ENCODE results near the gene MED15. TPM values are rescaled to one million over a fixed set of nuclear protein-coding genes. Genes with fewer than 3 reads are reported as not detected.
A peak's percentile ranks its signal among the peaks of the same experiment; 100 is the strongest.

The MED15 gene
- polyA plus RNA-seq, 3 donors from 2014 or later: 12.1 to 91.3 (median 23.0) TPM

DNA sequence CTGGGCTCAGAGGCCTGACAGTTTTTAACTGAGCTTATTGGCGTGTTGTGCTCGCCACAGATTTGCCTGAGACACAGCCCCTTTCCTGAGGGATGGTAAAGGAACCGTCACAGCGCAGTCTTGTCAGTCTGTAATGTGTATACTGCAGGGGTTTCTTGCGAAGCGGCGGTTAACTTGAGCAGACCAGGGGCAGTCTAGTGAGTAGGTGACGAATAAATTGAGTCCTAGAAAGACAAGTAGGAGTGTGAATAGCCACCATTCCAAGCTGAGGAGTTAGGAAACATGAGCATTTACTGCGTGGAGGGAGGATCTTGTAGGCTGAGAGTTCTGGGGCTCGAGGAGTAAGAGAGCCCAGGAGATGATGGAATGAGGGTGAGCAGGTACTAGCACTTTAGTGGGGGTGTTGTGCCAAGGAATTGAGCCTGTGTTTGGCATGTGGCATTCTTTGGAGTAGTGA, 1.4 kb downstream of the MED15 start:
- Mint-ChIP-seq H3K27ac (peak overlapping the region; percentile 92 to 100 (median 96)), H3K36me3 (peaks cover 0 to 3% (median 0%) of the 10 kb centered on the region in 3 donors), H3K4me1 (peaks cover 61 to 64% of the 10 kb centered on the region in 2 donors), H3K9me3 (no peaks in the 10 kb centered on the region), H3K4me3 (peak overlapping the region; percentile 91 to 99 (median 94)), H3K27me3 (ENCODE audit: low read depth in 3 of 3) (peaks cover 0 to 10% (median 4%) of the 10 kb centered on the region in 3 donors)
- no peak for DNase-seq

DNA sequence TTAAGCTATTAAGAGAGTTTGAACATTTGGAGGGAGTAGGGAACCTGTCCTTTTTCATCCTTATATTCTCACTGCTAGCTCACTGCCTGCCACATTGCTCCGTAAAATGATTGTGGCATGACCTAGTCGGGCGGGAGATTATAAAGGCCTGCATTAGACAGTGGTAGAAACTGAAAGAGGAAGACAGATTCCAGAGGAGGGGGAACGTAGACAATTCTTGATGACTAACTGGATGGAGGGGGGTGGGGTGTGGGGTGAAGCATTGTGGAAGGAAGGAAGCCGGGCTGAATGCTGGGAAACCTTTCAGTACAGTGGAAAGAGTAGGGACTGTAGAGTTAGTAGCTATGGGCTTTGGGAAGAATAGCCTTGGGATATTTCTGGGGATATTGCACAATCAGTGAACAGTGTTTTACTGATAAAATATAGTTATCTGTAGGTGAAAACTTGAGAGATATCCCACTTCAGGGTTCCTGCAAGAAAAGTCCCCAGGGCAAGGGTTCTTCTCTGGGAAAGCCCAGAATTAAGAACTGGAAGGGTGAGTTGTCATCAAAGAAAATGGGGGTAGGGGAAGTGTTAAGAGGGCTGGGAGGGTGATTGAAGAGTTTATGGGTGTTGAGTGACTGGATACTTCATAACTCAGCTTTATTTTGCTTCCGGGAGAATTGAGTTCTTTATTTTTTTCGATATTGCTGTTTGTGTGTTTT, 2.1 kb downstream of the MED15 start:
- H3K27me3 Mint-ChIP-seq (ENCODE audit: low read depth in 3 of 3): peaks cover 0 to 10% (median 4%) of the 10 kb centered on the region in 3 donors
- peak; percentile 53 to 63 (median 61) for DNase-seq
- peaks cover 0 to 8% (median 0%) of the 10 kb centered on the region in 3 donors for H3K36me3 Mint-ChIP-seq
- peak overlapping the region; percentile 92 to 100 (median 96) for H3K27ac Mint-ChIP-seq
- peak overlapping the region; percentile 91 to 99 (median 94) for H3K4me3 Mint-ChIP-seq
- no peaks in the 10 kb centered on the region for H3K9me3 Mint-ChIP-seq
- peaks cover 67 to 71% of the 10 kb centered on the region in 2 donors for H3K4me1 Mint-ChIP-seq

DNA sequence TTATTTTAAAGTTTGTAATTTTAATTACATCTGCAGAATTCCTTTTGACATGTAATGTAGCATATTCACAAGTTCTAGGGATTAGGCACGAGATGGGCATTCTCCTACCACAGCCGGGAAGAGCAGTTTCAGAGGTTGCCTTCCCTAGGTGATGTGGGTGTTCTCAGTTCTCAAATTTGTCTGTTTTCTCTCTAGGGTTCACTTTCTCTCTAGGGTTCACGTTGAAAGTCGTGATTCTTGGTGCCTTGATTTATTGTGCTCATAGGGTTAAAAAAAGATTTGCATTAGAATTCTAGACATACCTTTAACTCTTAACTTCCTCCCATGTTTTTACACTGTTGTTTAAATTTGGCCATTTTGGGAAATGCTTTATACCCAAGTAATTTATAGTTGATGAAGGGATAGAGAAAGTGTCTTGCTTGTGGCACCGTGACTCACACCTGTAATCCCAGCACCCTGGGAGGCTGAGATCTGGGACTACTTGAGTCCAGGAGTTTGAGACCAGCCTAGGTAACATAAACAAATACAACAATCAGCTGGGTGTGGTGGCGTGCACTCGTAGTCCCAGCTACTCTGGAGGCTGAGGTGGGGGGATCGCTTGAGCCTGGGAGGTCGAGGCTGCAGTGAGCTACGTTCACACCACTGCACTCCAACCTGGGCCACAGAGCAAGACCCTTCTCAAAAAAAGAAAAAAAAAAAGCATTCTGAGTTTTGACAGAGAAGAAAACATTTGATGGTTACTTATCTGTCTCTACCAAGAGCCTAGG, 3.6 kb downstream of the MED15 start:
- Mint-ChIP-seq H3K36me3 (peaks cover 0 to 8% (median 0%) of the 10 kb centered on the region in 3 donors), H3K4me1 (peaks cover 75 to 81% of the 10 kb centered on the region in 2 donors), H3K27me3 (ENCODE audit: low read depth in 3 of 3) (peaks cover 0 to 10% (median 2%) of the 10 kb centered on the region in 3 donors), H3K9me3 (no peaks in the 10 kb centered on the region), H3K27ac (peak overlapping the region; percentile 71 to 100 (median 89)), H3K4me3 (peak overlapping the region; percentile 12 to 61 (median 38))
- DNase-seq: no peak

DNA sequence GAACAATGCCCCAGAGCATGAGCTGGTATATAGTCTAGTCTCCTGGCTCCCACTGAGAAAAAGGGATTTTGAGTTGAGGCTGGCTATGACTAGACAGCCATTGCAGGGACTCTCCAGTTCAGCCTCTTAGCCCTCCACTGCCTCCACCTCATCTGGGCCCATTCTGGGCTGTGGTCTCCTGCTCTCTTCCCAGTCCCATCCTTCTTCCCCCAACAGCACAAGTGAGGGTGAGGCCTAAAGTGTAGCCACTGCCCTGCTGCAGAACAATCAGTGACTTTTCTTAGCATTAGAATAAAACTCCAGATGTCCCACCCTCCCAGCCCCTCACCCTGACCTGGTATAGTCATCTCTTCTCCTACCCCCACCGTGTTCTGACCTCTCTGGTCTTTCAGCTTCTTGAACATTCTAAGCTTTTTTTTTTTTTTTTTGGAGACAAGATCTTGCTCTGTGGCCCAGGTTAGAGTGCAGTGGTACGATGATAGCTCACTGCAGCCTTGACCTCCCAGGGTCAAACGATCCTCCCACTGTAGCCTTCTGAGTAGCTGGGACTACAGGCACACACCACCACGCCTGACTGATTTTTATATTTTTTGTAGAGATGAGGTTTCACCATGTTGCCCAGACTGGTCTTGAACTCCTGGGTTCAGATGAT, 4.3 kb downstream of the MED15 start:
- no peak for DNase-seq
- H3K27ac Mint-ChIP-seq: peak overlapping the region; percentile 70 to 100 (median 80)
- H3K4me1 Mint-ChIP-seq: peaks cover 78 to 88% of the 10 kb centered on the region in 2 donors
- H3K9me3 Mint-ChIP-seq: no peaks in the 10 kb centered on the region
- H3K4me3 Mint-ChIP-seq: peak overlapping the region; percentile 17 to 63 (median 44)
- H3K27me3 Mint-ChIP-seq (ENCODE audit: low read depth in 3 of 3): peaks cover 0 to 10% (median 2%) of the 10 kb centered on the region in 3 donors
- peaks cover 0 to 8% (median 0%) of the 10 kb centered on the region in 3 donors for H3K36me3 Mint-ChIP-seq

DNA sequence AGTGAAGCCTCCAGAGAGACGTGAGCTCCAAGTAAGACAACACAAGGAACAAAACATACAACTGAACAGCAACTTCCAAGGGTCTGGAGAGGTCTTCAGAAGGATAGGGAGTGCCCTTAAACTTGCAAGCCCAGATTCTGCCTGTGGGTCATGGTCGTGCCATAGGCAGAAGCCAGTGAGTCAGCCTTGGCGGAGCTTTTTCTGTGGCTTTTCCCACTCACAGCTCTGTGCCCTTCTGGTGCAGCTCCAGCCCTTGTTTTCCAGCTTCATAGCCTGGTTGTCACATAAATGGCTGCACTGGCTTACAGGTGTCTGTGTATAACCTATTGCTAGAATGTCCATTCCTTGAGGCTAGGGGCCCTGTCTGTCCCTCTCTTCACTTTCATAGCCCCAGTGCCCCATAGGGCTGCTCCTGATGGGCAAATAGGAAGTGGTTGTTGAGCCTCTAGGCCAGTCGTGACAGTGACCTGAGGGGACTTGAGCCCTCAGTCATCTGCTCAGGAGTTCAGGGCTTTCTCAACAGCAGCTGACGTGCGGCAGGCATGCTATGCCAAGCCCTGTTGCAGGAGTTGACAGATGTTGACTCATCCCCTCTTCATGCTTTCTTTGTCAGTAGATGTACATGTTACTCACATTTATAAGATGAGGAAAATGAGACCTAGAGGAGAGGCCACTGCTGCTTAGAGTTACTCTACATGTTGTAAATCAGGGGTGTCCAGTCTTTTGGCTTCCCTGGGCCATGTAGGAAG, 7.4 kb downstream of the MED15 start:
- H3K4me3 Mint-ChIP-seq: no peak overlapping the region
- no peaks in the 10 kb centered on the region for H3K9me3 Mint-ChIP-seq
- peaks cover 0 to 2% (median 0%) of the 10 kb centered on the region in 3 donors for H3K27me3 Mint-ChIP-seq (ENCODE audit: low read depth in 3 of 3)
- peaks cover 0 to 5% (median 3%) of the 10 kb centered on the region in 3 donors for H3K36me3 Mint-ChIP-seq
- H3K4me1 Mint-ChIP-seq: peaks cover 79 to 88% of the 10 kb centered on the region in 2 donors
- no peak for DNase-seq
- H3K27ac Mint-ChIP-seq: peak overlapping the region; percentile 29 to 84 (median 52)

DNA sequence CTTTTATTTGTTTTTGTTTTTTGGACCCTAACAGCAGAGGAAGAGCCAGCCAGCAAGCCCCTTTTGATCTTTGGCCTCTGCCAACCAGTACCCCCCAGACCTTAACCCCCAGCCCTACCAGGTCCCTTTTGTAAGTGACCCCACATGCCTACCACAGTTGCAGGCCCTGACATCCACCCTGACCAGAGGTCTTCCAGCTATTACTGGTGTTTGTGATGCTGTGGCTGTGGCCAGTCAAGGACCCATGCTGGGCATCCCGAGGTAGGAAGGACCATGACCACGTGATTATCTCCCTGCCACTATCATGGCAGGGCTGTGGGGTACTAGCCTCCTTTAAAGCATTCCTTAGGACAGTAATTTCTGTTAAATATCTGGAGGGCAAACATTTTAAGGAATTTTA, 9.0 kb downstream of the MED15 start:
- peaks cover 0 to 2% (median 0%) of the 10 kb centered on the region in 3 donors for H3K27me3 Mint-ChIP-seq (ENCODE audit: low read depth in 3 of 3)

DNA sequence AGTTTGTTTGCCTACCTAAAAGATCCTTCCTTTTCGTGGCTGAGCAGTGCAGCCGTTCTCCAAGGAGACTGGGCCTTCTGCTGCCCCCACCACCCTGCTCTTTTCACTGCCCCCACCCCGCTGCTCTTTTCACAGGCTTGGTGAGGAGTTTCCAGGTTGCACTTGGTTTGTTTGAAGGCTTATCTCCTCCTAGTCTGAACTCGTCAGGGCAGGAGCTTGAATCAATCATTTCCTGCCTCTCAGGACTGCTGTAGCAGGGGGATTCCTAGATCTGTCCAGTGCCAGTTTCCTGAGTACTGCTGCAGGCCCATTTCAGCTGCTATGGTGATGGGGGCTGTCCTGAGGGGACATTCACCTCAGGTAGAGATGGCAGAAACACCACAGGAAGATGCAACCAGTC, 10.0 kb downstream of the MED15 start:
- H3K27me3 Mint-ChIP-seq (ENCODE audit: low read depth in 3 of 3): no peaks in the 10 kb centered on the region
- H3K27ac Mint-ChIP-seq: peak overlapping the region; percentile 48 to 89 (median 84)
- DNase-seq: no peak
- peak overlapping the region in 1 of 5 donors; percentile 14 for H3K4me3 Mint-ChIP-seq
- H3K9me3 Mint-ChIP-seq: no peaks in the 10 kb centered on the region
- peaks cover 72 to 80% of the 10 kb centered on the region in 2 donors for H3K4me1 Mint-ChIP-seq
- peaks cover 0 to 11% (median 10%) of the 10 kb centered on the region in 3 donors for H3K36me3 Mint-ChIP-seq

More for the DNA sequence above, 9.0 kb downstream of the MED15 start:
- no peak overlapping the region for H3K4me3 Mint-ChIP-seq
- no peak for DNase-seq
- peaks cover 0 to 11% (median 10%) of the 10 kb centered on the region in 3 donors for H3K36me3 Mint-ChIP-seq
- peak overlapping the region in 3 of 6 donors; percentile 48 to 89 (median 57) for H3K27ac Mint-ChIP-seq
- no peaks in the 10 kb centered on the region for H3K9me3 Mint-ChIP-seq
- peaks cover 74 to 83% of the 10 kb centered on the region in 2 donors for H3K4me1 Mint-ChIP-seq

DNA sequence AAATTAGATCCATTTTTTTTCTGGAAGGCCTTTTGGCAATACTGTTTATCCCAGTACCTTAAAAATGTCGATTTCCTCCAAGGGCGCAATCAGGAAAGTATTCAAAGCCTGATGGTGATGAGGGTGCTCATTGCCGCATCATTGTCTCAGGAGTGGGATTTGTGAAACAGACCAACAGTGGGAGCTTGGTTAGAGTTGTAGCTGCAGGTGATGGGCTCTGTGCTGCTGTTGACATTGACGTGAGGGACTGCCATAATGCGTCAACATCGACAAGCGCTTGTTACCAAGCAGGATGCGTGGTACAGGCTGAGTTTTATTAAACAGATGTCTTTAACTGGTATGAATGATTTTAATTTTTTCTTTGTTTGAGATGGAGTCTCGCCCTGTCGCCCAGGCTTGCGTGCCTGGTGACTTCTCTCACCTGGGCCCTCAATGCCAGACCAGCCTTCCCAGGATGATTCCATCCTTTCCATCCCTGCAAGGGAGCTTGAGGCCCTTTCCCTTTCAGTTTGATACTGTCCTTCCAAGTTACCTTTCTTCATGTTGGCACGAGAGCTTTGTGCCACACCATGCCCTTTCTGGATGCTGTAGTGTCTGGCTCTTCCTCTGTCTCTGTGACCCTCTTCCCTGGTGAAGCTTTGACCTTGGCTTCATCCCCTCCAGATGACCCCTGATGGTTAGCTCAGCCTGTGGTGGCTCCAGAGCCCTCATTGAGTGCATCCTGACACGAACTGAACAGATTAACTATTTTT, 10.6 kb downstream of the MED15 start:
- H3K4me1 Mint-ChIP-seq: peaks cover 78 to 84% of the 10 kb centered on the region in 2 donors

DNA sequence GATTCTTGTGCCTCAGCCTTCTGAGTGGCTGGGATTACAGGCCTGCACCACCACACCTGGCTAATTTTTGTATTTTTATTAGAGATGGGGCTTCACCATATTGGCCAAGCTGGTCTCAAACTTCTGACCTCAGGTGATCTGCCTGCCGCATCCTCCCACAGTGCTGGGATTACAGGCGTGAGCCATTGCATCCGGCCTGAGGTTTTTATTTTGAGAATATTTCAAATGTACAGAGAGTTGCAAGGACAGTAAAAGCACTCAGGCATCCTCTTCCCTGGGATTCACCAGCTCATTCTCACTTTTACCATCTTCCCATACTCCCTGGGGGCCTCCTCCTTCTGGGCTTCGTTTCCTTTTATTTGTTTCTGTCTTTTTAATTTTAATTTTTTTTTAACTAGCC, 12.1 kb downstream of the MED15 start:
- peak overlapping the region in 5 of 6 donors; percentile 11 to 88 (median 35) for H3K27ac Mint-ChIP-seq
- peaks cover 0 to 1% (median 0%) of the 10 kb centered on the region in 3 donors for H3K27me3 Mint-ChIP-seq (ENCODE audit: low read depth in 3 of 3)
- H3K9me3 Mint-ChIP-seq: no peaks in the 10 kb centered on the region
- peaks cover 79 to 86% of the 10 kb centered on the region in 2 donors for H3K4me1 Mint-ChIP-seq
- peaks cover 0 to 10% (median 10%) of the 10 kb centered on the region in 3 donors for H3K36me3 Mint-ChIP-seq
- DNase-seq: no peak
- no peak overlapping the region for H3K4me3 Mint-ChIP-seq

More for the DNA sequence above, 10.6 kb downstream of the MED15 start:
- H3K4me3 Mint-ChIP-seq: peak overlapping the region in 3 of 5 donors; percentile 4 to 42 (median 11)
- no peaks in the 10 kb centered on the region for H3K9me3 Mint-ChIP-seq
- peaks cover 0 to 11% (median 10%) of the 10 kb centered on the region in 3 donors for H3K36me3 Mint-ChIP-seq
- no peak for DNase-seq
- no peaks in the 10 kb centered on the region for H3K27me3 Mint-ChIP-seq (ENCODE audit: low read depth in 3 of 3)
- peak overlapping the region; percentile 48 to 89 (median 84) for H3K27ac Mint-ChIP-seq

DNA sequence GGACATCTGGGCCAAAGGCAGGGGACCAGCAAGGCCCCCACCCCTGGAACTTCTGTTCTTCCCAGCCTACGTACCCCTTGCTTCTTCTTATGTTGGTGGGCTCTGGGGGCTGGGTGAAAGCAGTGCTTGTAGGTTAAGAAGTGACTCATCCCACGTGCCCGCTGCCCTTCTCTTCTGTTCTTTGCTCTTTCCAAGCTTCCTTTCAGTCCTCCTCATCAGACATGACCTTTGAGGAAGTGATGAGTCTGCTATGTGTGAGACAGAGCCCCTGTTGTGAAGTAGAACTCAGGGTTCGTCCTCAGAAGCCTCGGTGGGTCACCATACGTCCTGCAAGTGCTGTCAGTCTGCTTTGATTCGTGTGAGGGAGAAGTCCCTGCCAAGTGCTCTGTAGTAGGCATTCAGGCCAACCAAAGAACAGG, 12.7 kb downstream of the MED15 start:
- H3K27me3 Mint-ChIP-seq (ENCODE audit: low read depth in 3 of 3): peaks cover 0 to 1% (median 0%) of the 10 kb centered on the region in 3 donors
- peak overlapping the region; percentile 41 to 88 (median 83) for H3K27ac Mint-ChIP-seq
- DNase-seq: no peak
- no peaks in the 10 kb centered on the region for H3K9me3 Mint-ChIP-seq
- peak overlapping the region in 1 of 5 donors; percentile 6 for H3K4me3 Mint-ChIP-seq
- peaks cover 0 to 10% (median 10%) of the 10 kb centered on the region in 3 donors for H3K36me3 Mint-ChIP-seq
- peaks cover 79 to 86% of the 10 kb centered on the region in 2 donors for H3K4me1 Mint-ChIP-seq

DNA sequence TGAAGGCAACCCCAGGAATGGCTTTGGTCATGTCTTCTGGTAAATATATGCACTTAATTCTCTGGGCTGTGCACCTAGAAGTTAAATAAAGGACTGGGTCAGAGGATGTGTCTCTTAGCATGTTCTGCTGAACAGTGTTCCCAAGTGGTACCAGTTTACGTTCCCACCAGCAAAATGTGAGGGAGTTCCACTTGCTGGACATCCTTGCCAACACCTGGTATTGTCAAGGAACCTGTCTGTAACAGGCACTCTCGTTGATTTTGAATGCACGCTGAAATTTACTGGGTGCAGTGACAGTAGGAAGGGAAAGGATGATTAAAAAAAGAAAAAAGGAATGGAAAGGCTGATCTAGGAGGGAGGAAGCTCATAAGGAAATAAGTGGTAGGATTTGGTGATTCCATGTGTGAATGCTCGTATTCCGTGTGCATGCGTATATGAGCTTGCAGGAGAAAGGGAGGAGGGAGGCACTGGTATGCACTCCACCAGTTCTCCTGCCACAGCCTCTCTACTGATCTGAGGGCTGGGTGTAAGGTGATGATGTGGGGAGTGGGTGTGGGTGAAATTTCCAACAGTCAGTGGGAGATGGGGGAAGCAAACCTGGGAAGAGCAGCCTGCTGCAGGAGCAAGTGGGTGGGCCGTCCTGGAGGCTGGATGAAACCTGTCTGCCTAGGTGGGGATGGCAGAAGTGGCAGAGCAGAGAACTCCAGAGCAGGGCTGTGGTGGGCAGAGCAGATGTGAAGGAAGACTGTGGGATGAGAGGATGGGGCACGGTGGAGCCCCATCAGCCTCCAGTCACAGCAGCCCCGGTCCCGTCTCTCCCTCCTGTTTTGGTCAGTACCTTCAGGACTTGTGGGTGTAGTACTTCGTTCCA, 15.0 kb downstream of the MED15 start:
- Mint-ChIP-seq H3K27me3 (ENCODE audit: low read depth in 3 of 3) (peaks cover 0 to 2% (median 1%) of the 10 kb centered on the region in 3 donors), H3K9me3 (no peaks in the 10 kb centered on the region), H3K36me3 (peaks cover 0 to 19% (median 10%) of the 10 kb centered on the region in 3 donors), H3K4me1 (peaks cover 78 to 82% of the 10 kb centered on the region in 2 donors), H3K4me3 (peak overlapping the region in 4 of 5 donors; percentile 2 to 64 (median 26)), H3K27ac (peak overlapping the region; percentile 20 to 87 (median 76))
- no peak for DNase-seq

Data from immature natural killer cell (primary cell).